ENCODE results near the gene MIER1.
"Not testable (repeated sequence)": the region's sequence is repeated elsewhere in the genome, so short reads cannot be mapped to it uniquely, and the experiment has no call there.

The MIER1 gene

GRCh38 chr1:66937529-66938234, 12.9 kb downstream of the MIER1 start:
- DNase-seq (ENCODE audit: low read depth in 2 of 2): no peak

DNA sequence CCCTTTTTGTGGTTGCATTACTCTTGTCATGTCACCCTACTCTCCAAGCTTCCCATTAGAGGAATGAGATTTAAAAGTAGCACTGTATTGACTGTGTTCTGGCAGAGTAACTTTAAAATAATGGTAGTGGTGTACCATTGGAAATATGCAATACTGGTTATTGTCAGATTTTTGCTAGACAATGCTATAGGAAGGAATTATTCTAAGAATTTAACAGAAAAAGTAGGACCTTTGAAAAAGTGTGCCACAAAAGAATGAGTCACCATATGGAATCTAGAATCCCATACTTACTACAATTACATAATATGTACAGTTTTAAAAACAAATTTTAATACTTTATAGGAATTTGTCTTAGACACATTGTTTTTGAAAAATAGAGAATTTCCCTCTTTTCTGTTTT, 13.8 kb downstream of the MIER1 start:
- no peak for DNase-seq (ENCODE audit: low read depth in 2 of 2)

GRCh38 chr1:66940981-66941380, 16.2 kb downstream of the MIER1 start:
- no peak for DNase-seq (ENCODE audit: low read depth in 2 of 2)

GRCh38 chr1:66943361-66943969, 18.7 kb downstream of the MIER1 start:
- no peak for DNase-seq (ENCODE audit: low read depth in 2 of 2)

DNA sequence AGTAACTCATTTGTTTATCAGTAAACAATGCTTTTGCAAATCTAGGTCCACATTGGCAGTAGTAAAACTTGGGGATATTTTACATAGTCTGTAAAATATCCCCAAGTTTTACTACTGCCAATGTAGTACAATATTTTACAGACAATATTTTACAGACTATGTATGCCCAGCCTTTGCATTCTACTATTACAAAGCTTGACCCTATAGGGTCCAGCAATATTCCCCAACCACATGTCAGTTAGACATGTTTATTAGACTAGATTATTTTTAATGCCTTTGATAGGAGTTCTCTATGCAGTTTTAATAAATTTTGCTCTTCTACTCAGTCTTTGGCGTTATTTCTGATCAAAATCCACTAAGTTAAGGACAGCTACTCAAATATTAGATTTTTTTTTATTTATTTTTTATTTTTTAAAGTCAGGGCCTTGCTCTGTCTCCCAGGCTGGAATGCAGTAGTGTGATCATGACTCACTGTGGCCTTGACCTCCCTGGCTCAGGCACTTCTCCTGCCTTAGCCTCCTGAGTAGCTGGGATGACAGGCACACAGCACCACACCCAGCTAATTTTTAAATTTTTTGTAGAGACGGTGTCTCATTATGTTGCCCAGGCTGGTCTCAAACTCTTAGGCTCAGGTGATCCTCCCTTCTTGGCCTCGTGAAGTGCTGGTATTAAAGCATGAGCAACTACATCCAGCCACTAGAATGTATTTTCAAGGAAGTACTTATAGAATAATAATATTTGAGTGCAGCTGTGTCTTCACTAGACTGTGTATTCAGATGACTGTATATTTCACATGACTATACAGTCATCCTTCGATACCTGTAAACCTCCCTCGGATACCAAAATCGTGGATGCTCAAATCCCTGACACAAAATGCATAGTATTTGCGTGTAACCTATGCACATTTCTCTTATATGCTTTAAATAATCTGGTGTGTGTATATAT, 19.8 kb downstream of the MIER1 start:
- DNase-seq (ENCODE audit: low read depth in 2 of 2): no peak

- no peak for DNase-seq (ENCODE audit: low read depth in 2 of 2)
Observed at GRCh38 chr1:66945316-66945715, 20.5 kb downstream of the MIER1 start.

GRCh38 chr1:66947267-66947666, 22.5 kb downstream of the MIER1 start:
- DNase-seq (ENCODE audit: low read depth in 2 of 2): no peak

GRCh38 chr1:66951513-66951912, 26.7 kb downstream of the MIER1 start:
- no peak for DNase-seq (ENCODE audit: low read depth in 2 of 2)

GRCh38 chr1:66954208-66954607, 29.4 kb downstream of the MIER1 start:
- no peak for DNase-seq (ENCODE audit: low read depth in 2 of 2)

DNA sequence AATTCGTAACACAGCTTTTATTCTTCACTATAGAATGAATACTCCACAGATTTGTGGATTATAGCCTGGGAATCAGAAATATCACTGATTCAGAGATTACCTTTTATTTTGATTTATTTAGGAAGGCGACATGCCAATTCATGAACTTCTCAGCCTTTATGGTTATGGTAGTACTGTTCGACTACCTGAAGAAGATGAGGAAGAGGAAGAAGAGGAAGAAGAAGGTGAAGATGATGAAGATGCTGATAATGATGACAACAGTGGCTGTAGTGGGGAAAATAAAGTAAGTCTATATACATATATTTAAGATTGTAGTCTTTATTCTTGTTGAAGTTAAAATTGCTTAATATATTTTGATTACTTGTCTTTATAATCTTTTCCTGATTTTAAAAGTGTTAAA, 33.1 kb downstream of the MIER1 start:
- no peak for DNase-seq (ENCODE audit: low read depth in 2 of 2)

GRCh38 chr1:66966188-66966873, 41.5 kb downstream of the MIER1 start:
- DNase-seq (ENCODE audit: low read depth in 2 of 2): not testable (repeated sequence)

GRCh38 chr1:66968574-66968973, 43.8 kb downstream of the MIER1 start:
- no peak for DNase-seq (ENCODE audit: low read depth in 2 of 2)

DNA sequence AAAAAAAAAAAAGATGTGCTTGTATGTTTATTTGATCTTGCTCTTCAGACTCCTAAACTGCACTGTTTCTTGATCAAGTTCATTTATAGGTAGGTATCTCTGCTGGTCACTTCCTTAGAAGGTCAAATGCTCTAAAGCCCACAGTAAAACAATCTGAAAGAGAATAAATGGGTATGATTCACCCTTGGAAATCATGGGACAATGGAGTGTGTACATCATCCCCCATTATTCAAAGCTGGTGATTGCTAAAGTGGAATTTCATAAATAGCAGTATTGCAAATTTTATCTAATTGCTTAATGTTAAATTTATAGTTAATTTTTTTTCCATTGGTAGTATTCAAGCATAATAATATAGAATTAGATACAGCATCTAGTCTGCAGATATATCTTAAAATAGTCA, 53.4 kb downstream of the MIER1 start:
- no peak for DNase-seq (ENCODE audit: low read depth in 2 of 2)

DNA sequence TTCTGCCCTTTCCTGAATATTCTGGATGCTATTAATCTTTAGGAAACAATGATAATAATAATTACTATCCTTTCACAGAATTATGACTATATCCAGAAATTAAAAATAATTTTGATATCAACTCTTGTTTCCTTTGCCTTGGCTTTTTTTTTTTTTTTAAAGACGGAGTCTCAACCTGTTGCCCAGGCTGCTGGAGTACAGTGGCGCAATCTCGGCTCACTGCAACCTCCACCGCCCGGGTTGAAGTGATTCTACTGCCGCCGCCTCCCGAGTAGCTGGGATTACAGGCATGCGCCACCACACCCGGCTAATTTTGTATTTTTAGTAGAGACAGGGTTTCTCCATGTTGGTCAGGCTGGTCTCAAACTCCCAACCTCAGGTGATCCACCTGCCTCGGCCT, 54.8 kb downstream of the MIER1 start:
- DNase-seq (ENCODE audit: low read depth in 2 of 2): not testable (repeated sequence)

DNA sequence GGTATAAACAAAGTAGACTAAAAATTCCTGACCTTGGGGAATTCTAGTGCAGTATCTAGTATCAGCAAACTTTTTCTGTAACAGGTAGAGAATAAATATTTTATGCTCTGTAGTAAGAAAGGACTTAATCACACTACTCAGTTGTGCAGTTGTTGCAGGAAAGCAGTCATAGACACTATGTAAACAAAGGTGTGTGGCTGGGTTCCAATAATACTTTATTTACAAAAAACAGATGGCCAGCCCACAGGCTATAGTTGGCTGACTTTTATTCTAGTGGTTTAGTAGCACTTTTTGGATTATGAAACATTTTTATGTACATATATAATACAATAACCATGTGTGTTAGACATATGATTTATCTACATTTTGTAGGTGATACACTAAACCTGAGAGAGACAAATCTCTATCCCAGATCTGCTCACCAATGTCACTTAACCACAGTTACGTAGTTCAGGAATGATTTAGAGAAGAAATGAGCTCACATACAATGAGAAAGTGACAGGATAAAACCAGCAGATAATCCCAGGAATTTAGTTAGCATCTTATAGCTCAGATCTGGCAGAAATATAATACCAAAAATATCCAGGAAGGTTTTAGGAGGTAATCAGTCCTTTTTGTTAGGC, 56.1 kb downstream of the MIER1 start:
- DNase-seq (ENCODE audit: low read depth in 2 of 2): no peak

- no peak for DNase-seq (ENCODE audit: low read depth in 2 of 2)
Observed at GRCh38 chr1:66981679-66982078, 56.9 kb downstream of the MIER1 start.

- DNase-seq (ENCODE audit: low read depth in 2 of 2): no peak
Observed at GRCh38 chr1:66982561-66983260, 57.9 kb downstream of the MIER1 start.

DNA sequence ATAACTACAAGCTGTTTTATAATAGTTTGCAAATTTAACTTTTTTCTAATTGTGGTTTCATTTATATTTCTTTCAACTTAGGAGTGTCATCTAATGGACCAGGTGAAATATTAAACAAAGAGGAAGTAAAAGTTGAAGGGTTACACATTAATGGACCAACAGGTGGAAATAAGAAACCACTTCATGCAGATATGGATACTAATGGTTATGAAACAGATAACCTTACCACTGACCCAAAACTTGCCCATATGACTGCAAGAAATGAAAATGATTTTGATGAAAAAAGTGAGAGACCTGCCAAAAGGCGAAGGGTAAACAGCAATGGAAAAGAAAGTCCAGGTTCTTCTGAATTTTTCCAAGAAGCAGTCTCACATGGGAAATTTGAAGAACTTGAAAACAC, 59.7 kb downstream of the MIER1 start:
- no peak for DNase-seq (ENCODE audit: low read depth in 2 of 2)

DNA sequence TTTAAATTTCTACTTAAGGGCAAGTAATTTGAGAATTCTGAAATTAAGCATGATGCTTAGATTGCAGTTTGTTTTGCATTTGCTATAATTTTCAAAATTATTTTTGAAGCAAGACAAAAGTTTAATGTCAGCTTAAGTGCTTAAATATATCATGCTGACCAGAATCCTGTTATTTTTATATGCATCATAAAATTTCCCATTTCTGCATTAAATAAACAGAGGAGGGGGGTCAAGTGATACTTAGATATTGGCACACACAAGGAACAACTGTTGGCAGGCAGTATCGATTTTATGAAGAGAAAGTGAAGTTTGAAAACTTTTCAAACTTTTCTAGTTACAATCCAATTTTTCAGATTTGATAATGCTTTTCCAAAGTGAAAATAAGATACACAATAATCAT, 61.0 kb downstream of the MIER1 start:
- DNase-seq (ENCODE audit: low read depth in 2 of 2): no peak

GRCh38 chr1:66993076-66993475, 68.3 kb downstream of the MIER1 start:
- no peak for DNase-seq (ENCODE audit: low read depth in 2 of 2)
